Gastrocnemius medialis (tissue), 4 donors: Measurements from ENCODE around the gene DPP10. TPM values are rescaled to one million over a fixed set of nuclear protein-coding genes. Genes with fewer than 3 reads are reported as not detected.

Experiments
- ATAC-seq, 2 donors: fragments of 150-250 bp; one replicate each; pipeline ENCODE4 v1.9.1; 2016
- DNase-seq, 2 donors: peaks; one replicate each; pipeline ENCODE4 v3.0.0-alpha.2; 2019
- H3K27ac ChIP-seq, 4 donors: fragments of 200-600 bp; sonication (generic); 1 replicate in 1 of 4; 2 replicates in 3 of 4; pipeline ENCODE4 v1.5.1; 2016 to 2018; ENCODE audit warnings: mild to moderate bottlenecking in 2 of 4, moderate library complexity in 1 of 4
- H3K27me3 ChIP-seq, 3 donors: fragments of 200-600 bp; sonication (generic) in 2 of 3; 1 replicate in 1 of 3; 2 replicates in 2 of 3; pipeline versions ENCODE4 v1.5.1 to v1.6.0; 2016 to 2019; ENCODE audit warnings: mild to moderate bottlenecking in 1 of 3, moderate library complexity in 1 of 3
- H3K36me3 ChIP-seq, 2 donors: fragments of 200-600 bp; sonication (generic) in 1 of 2; one replicate each; pipeline ENCODE4 v1.5.1; 2017 to 2018
- H3K4me1 ChIP-seq, 2 donors: fragments of 200-600 bp; sonication (generic) in 1 of 2; one replicate each; pipeline ENCODE4 v1.5.1; 2016 to 2017; ENCODE audit warnings: mild to moderate bottlenecking in 2 of 2
- H3K4me3 ChIP-seq, 4 donors: fragments of 200-600 bp; sonication (generic) in 3 of 4; 1 replicate in 1 of 4; 2 replicates in 3 of 4; pipeline ENCODE4 v1.5.1; 2016 to 2019; ENCODE audit warnings: mild to moderate bottlenecking in 2 of 4
- H3K9me3 ChIP-seq, 3 donors: fragments of 200-600 bp; sonication (generic) in 2 of 3; 1 replicate in 1 of 3; 2 replicates in 2 of 3; pipeline ENCODE4 v1.5.1; 2016 to 2019
- POLR2A ChIP-seq, 2 donors: fragments of 450-650 bp; IDR thresholded peaks; one replicate each; pipeline ENCODE4 v1.6.1; 2017; ENCODE audit warnings: antibody characterized with exemption in 2 of 2, mild to moderate bottlenecking in 2 of 2, moderate library complexity in 2 of 2
- in situ Hi-C, 4 donors: fragments of 200-750 bp; cut with MboI; loops; one replicate each; pipeline versions ENCODE4 v1.15.0 to v1.8.0; 2017; ENCODE audit warnings: low sequenced_read_pairs in 4 of 4
- intact Hi-C: fragments of 100-400 bp; cut with DNase I; formaldehyde crosslinking; loops from one replicate; pipeline ENCODE4 v1.15.1; 2023; ENCODE audit warnings: low total_unique reads
- total RNA-seq, 4 donors: library from RNA; depleted of rRNA; stranded (reverse); fragments of >200 nt; gene quantifications; one replicate each; pipeline versions ENCODE4 v1.1.0 to v1.2.3, GENCODE V29; 2016
- TF ChIP-seq, protein P1 (sequence below), 5 experiments: fragments of 450-650 bp in 3 of 5; fragments of 200-600 bp in 2 of 5; sonication (generic) in 2 of 5; IDR thresholded peaks in 4 of 5; conservative IDR thresholded peaks in 1 of 5; 1 replicate in 4 of 5; 2 replicates in 1 of 5; pipeline ENCODE4 v1.5.1; 2016 to 2019; ENCODE audit warnings: antibody characterized with exemption in 5 of 5, mild to moderate bottlenecking in 3 of 5, moderate library complexity in 3 of 5

The DPP10 gene
- total RNA-seq, 4 donors from 2014 or later: not detected

DNA sequence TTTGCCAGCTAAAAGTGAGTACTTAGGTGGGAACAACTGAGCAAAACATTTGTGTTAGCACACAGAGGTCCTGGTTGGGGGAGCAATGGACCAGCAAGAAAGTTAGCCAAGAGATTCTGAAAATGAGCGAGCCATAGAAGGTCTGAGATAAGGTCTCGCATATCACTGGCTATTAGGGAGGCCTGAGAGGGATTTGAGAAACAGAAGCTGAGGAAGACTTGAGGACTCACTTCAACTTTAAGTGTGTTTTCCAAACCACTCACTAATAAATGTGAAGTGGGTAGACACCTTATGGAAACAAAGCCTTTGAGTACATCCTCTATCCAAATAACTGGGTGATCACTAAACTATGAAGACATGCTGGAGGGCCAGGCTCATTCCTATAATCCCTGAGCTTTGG lies 958.5 kb downstream of the DPP10 start:
- Histone ChIP-seq H3K9me3 (no peaks in the 10 kb centered on the region), H3K27ac (no peak overlapping the region), H3K27me3 (no peaks in the 10 kb centered on the region), H3K36me3 (no peaks in the 10 kb centered on the region), H3K4me3 (no peak overlapping the region), H3K4me1 (no peaks in the 10 kb centered on the region)
- TF ChIP-seq, protein P1, sequence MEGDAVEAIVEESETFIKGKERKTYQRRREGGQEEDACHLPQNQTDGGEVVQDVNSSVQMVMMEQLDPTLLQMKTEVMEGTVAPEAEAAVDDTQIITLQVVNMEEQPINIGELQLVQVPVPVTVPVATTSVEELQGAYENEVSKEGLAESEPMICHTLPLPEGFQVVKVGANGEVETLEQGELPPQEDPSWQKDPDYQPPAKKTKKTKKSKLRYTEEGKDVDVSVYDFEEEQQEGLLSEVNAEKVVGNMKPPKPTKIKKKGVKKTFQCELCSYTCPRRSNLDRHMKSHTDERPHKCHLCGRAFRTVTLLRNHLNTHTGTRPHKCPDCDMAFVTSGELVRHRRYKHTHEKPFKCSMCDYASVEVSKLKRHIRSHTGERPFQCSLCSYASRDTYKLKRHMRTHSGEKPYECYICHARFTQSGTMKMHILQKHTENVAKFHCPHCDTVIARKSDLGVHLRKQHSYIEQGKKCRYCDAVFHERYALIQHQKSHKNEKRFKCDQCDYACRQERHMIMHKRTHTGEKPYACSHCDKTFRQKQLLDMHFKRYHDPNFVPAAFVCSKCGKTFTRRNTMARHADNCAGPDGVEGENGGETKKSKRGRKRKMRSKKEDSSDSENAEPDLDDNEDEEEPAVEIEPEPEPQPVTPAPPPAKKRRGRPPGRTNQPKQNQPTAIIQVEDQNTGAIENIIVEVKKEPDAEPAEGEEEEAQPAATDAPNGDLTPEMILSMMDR (IDR thresholded peaks at IDR 0.05 in 4 of 5, conservative IDR thresholded peaks at IDR 0.05 in 1 of 5): no peak
- TF ChIP-seq POLR2A (IDR thresholded peaks at IDR 0.05): no peak
- intact Hi-C loops: no loop called here
- no peak for DNase-seq
- ATAC-seq: no peak
- in situ Hi-C loops: no loop called here

GRCh38 chr2:115412501-115412900 lies 970.1 kb downstream of the DPP10 start:
- Histone ChIP-seq H3K27me3 (no peaks in the 10 kb centered on the region), H3K9me3 (no peaks in the 10 kb centered on the region), H3K4me1 (no peaks in the 10 kb centered on the region), H3K27ac (no peak overlapping the region), H3K4me3 (no peak overlapping the region), H3K36me3 (no peaks in the 10 kb centered on the region)
- ATAC-seq (no peak), DNase-seq (no peak)
- in situ Hi-C loops (no loop called here), intact Hi-C loops (no loop called here)
- no peak for TF ChIP-seq POLR2A (IDR thresholded peaks at IDR 0.05)
- TF ChIP-seq, protein P1 (IDR thresholded peaks at IDR 0.05 in 4 of 5, conservative IDR thresholded peaks at IDR 0.05 in 1 of 5): no peak

DNA sequence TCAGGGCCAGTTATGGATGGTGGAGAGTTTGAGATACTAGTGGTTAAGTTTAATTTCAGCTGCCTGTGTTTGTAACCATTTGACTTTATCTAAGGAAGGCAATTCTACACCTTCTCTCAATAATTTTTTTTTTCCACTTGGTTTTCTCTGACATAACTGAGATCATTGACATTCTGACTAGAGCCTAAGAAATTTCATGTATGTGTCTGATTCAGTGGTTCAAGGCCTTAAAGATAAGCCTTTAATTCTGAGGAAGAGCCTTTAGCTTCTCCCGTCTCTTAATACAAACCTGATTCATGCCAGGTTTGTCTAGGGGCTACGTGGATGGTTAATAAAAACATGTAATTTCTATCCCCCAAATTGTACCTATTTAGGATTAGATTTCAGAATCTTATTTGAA lies 971.4 kb downstream of the DPP10 start:
- ATAC-seq: no peak
- Histone ChIP-seq H3K27me3 (no peaks in the 10 kb centered on the region), H3K36me3 (no peaks in the 10 kb centered on the region), H3K4me1 (no peaks in the 10 kb centered on the region), H3K9me3 (no peaks in the 10 kb centered on the region), H3K27ac (no peak overlapping the region), H3K4me3 (no peak overlapping the region)
- intact Hi-C loops: no loop called here
- DNase-seq: no peak
- TF ChIP-seq, protein P1 (IDR thresholded peaks at IDR 0.05 in 4 of 5, conservative IDR thresholded peaks at IDR 0.05 in 1 of 5): no peak
- no peak for TF ChIP-seq POLR2A (IDR thresholded peaks at IDR 0.05)
- in situ Hi-C loops: no loop called here

DNA sequence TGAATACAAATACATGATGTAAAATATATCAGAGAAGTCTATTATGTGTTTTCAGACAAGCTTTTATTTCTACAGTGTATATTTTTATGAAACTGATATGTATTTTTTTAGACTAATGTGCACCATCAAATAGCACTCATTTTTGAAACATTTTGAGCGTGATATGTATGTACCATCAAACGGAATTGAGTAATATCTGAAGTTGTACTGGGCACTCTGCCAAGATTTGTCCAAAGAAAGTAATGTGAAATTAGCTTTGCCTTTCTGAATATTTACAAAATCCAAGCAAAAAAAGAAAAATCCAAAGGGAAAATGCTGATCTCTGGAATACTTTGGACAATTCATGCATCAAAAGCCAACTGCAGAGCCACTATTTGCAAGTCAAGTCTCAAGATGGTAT lies 972.0 kb downstream of the DPP10 start:
- H3K4me3 ChIP-seq: no peak overlapping the region
- in situ Hi-C loops: no loop called here
- H3K4me1 ChIP-seq: no peaks in the 10 kb centered on the region
- no peak overlapping the region for H3K27ac ChIP-seq
- no peaks in the 10 kb centered on the region for H3K9me3 ChIP-seq
- intact Hi-C loops: no loop called here
- no peaks in the 10 kb centered on the region for H3K36me3 ChIP-seq
- ATAC-seq (no peak), DNase-seq (no peak)
- TF ChIP-seq, protein P1 (IDR thresholded peaks at IDR 0.05 in 4 of 5, conservative IDR thresholded peaks at IDR 0.05 in 1 of 5): no peak
- no peak for TF ChIP-seq POLR2A (IDR thresholded peaks at IDR 0.05)
- no peaks in the 10 kb centered on the region for H3K27me3 ChIP-seq

GRCh38 chr2:115422004-115422634 lies 979.7 kb downstream of the DPP10 start:
- in situ Hi-C loops: no loop called here
- Histone ChIP-seq H3K27me3 (no peaks in the 10 kb centered on the region), H3K36me3 (no peaks in the 10 kb centered on the region), H3K9me3 (no peaks in the 10 kb centered on the region), H3K4me1 (no peaks in the 10 kb centered on the region), H3K4me3 (no peak overlapping the region), H3K27ac (no peak overlapping the region)
- intact Hi-C loops: no loop called here
- TF ChIP-seq POLR2A (IDR thresholded peaks at IDR 0.05): no peak
- TF ChIP-seq, protein P1 (IDR thresholded peaks at IDR 0.05 in 4 of 5, conservative IDR thresholded peaks at IDR 0.05 in 1 of 5): no peak
- ATAC-seq (no peak), DNase-seq (no peak)
